H9 (cell line): ENCODE measurements around the gene GABPB2. TPM values are rescaled to one million over a fixed set of nuclear protein-coding genes. Genes with fewer than 3 reads are reported as not detected.
A peak's percentile ranks its signal among the peaks of the same experiment; 100 is the strongest.

Experiments
- DNase-seq: peaks from one replicate; pipeline ENCODE4 v3.0.0-alpha.2; 2017
- H2AFZ ChIP-seq: one replicate; pipeline ENCODE4 v1.6.1; 2013; ENCODE audit warnings: mild to moderate bottlenecking, low read length, control low read depth, moderate library complexity
- H2AK5ac ChIP-seq: 2 replicates; pipeline ENCODE4 v1.6.1; 2013; ENCODE audit warnings: low read length, control low read depth, mixed read lengths; ENCODE audit not compliant: insufficient read length
- H2BK120ac ChIP-seq: one replicate; pipeline ENCODE4 v1.6.1; 2013; ENCODE audit warnings: low read depth, mild to moderate bottlenecking, low read length, control low read depth, inconsistent platforms; ENCODE audit not compliant: poor library complexity, severe bottlenecking
- H2BK12ac ChIP-seq: 2 replicates; pipeline ENCODE4 v1.6.1; 2013; ENCODE audit warnings: low read length, control low read depth, mixed read lengths, low read depth; ENCODE audit not compliant: insufficient read length
- H2BK15ac ChIP-seq: 2 replicates; pipeline ENCODE4 v1.6.1; 2013; ENCODE audit warnings: low read depth, low read length, control low read depth
- H2BK20ac ChIP-seq: one replicate; pipeline ENCODE4 v1.6.1; 2013; ENCODE audit warnings: low read depth, mild to moderate bottlenecking, low read length, control low read depth, inconsistent platforms; ENCODE audit not compliant: poor library complexity, severe bottlenecking
- H2BK5ac ChIP-seq: 2 replicates; pipeline ENCODE4 v1.6.1; 2013; ENCODE audit warnings: low read length, control low read depth, mixed read lengths; ENCODE audit not compliant: insufficient read length
- H3K14ac ChIP-seq: 2 replicates; pipeline ENCODE4 v1.6.1; 2013; ENCODE audit warnings: low read length, control low read depth; ENCODE audit not compliant: insufficient read depth
- H3K18ac ChIP-seq: 2 replicates; pipeline ENCODE4 v1.6.1; 2013; ENCODE audit warnings: low read depth, mild to moderate bottlenecking, mixed read lengths, low read length, control low read depth; ENCODE audit not compliant: insufficient read length
- H3K23ac ChIP-seq: 2 replicates; pipeline ENCODE4 v1.6.1; 2013; ENCODE audit warnings: low read length, control low read depth, mixed read lengths, low read depth; ENCODE audit not compliant: insufficient read length
- H3K23me2 ChIP-seq: 2 replicates; pipeline ENCODE4 v1.6.1; 2013; ENCODE audit warnings: low read depth, mild to moderate bottlenecking, mixed read lengths, low read length, control low read depth; ENCODE audit not compliant: insufficient read length, poor library complexity, severe bottlenecking
- H3K27ac ChIP-seq: 2 replicates; pipeline ENCODE4 v1.5.1; 2013; ENCODE audit warnings: low read length, control low read depth, mixed read lengths, low read depth; ENCODE audit not compliant: insufficient read length
- H3K27me3 ChIP-seq: 2 replicates; pipeline ENCODE4 v1.6.1; 2013; ENCODE audit warnings: low read length, control low read depth, inconsistent platforms; ENCODE audit not compliant: insufficient read depth
- H3K4ac ChIP-seq: 2 replicates; pipeline ENCODE4 v1.6.1; 2013; ENCODE audit warnings: low read depth, mild to moderate bottlenecking, control low read depth, inconsistent platforms, low read length, moderate library complexity
- H3K4me1 ChIP-seq: 2 replicates; pipeline ENCODE4 v1.6.1; 2013; ENCODE audit warnings: low read length, control low read depth, inconsistent platforms; ENCODE audit not compliant: insufficient read depth
- H3K4me2 ChIP-seq: 2 replicates; pipeline ENCODE4 v1.6.1; 2013; ENCODE audit warnings: low read length, control low read depth, mixed read lengths; ENCODE audit not compliant: insufficient read length, insufficient read depth
- H3K56ac ChIP-seq: 2 replicates; pipeline ENCODE4 v1.6.1; 2013; ENCODE audit warnings: low read depth, mild to moderate bottlenecking, mixed read lengths, low read length, control low read depth; ENCODE audit not compliant: insufficient read length
- H3K79me1 ChIP-seq: 2 replicates; pipeline ENCODE4 v1.6.1; 2013; ENCODE audit warnings: low read depth, mild to moderate bottlenecking, moderate library complexity, low read length, control low read depth, inconsistent platforms; ENCODE audit not compliant: insufficient read depth, poor library complexity, severe bottlenecking
- H3K79me2 ChIP-seq: 2 replicates; pipeline ENCODE4 v1.6.1; 2013; ENCODE audit warnings: low read length, control low read depth, inconsistent platforms; ENCODE audit not compliant: insufficient read depth
- H3K9ac ChIP-seq: 2 replicates; pipeline ENCODE4 v1.6.1; 2013; ENCODE audit warnings: low read length, control low read depth, mixed read lengths; ENCODE audit not compliant: insufficient read length; ENCODE audit errors: extremely low read depth
- H3K9me3 ChIP-seq: one replicate; pipeline ENCODE4 v1.6.1; 2013; ENCODE audit warnings: low read depth, low read length, inconsistent platforms; ENCODE audit not compliant: control insufficient read depth
- H3T11ph ChIP-seq: one replicate; pipeline ENCODE4 v1.6.1; 2013; ENCODE audit warnings: mild to moderate bottlenecking, low read length, control low read depth, inconsistent platforms
- H4K20me1 ChIP-seq: one replicate; pipeline ENCODE4 v1.6.1; 2013; ENCODE audit not compliant: control insufficient read depth, insufficient read length, insufficient read depth
- H4K5ac ChIP-seq: 2 replicates; pipeline ENCODE4 v1.6.1; 2013; ENCODE audit warnings: low read depth, mild to moderate bottlenecking, mixed read lengths, low read length, control low read depth; ENCODE audit not compliant: insufficient read length
- H4K8ac ChIP-seq: replicated peaks from 2 replicates; pipeline ENCODE4 v1.6.1; 2013; ENCODE audit warnings: low read length, control low read depth, mixed read lengths, low read depth; ENCODE audit not compliant: insufficient read length
- H4K91ac ChIP-seq: 2 replicates; pipeline ENCODE4 v1.6.1; 2013; ENCODE audit warnings: low read depth, mild to moderate bottlenecking, moderate library complexity, mixed read lengths, low read length, control low read depth; ENCODE audit not compliant: insufficient read length
- H3K27ac Mint-ChIP-seq, 3 experiments: 2 replicates in 2 of 3; 3 replicates in 1 of 3; pipeline ENCODE4 v1.8.0; 2020 to 2021; ENCODE audit warnings: mixed read lengths in 3 of 3, mild to moderate bottlenecking in 1 of 3, moderate library complexity in 1 of 3
- H3K27me3 Mint-ChIP-seq: 2 replicates; pipeline ENCODE4 v1.8.0; 2021; ENCODE audit warnings: low read depth, mild to moderate bottlenecking, moderate library complexity, mixed read lengths
- H3K36me3 Mint-ChIP-seq, 3 experiments: 2 replicates in 2 of 3; 3 replicates in 1 of 3; pipeline ENCODE4 v1.8.0; 2020 to 2021; ENCODE audit warnings: low read depth in 3 of 3, mixed read lengths in 3 of 3; ENCODE audit not compliant: insufficient read depth in 1 of 3
- H3K4me1 Mint-ChIP-seq, 2 experiments: 2 replicates each; pipeline ENCODE4 v1.8.0; 2020; ENCODE audit warnings: mixed read lengths in 2 of 2
- H3K4me3 Mint-ChIP-seq, 2 experiments: 2 replicates in 1 of 2; 3 replicates in 1 of 2; pipeline ENCODE4 v1.8.0; 2020 to 2021; ENCODE audit warnings: mild to moderate bottlenecking in 2 of 2, mixed read lengths in 2 of 2, moderate library complexity in 1 of 2
- H3K9me3 Mint-ChIP-seq, 2 experiments: 2 replicates in 1 of 2; 3 replicates in 1 of 2; pipeline ENCODE4 v1.8.0; 2020; ENCODE audit warnings: mild to moderate bottlenecking in 2 of 2, mixed read lengths in 2 of 2, moderate library complexity in 1 of 2
- WGBS: extraction: QIAGEN DNeasy Blood & Tissue Kit; methylation state at CpG from one replicate; pipeline ENCODE4 v1.1.7; 2013; ENCODE audit warnings: missing lambda C conversion rate, low lambda C conversion rate, mixed read lengths; ENCODE audit not compliant: insufficient read length; ENCODE audit errors: extremely low coverage; 5-methylcytosine and 5-hydroxymethylcytosine counted together
- total RNA-seq: library from RNA; stranded (reverse); gene quantifications from 2 replicates; pipeline ENCODE4 v1.2.1, GENCODE V29; 2021
- TF ChIP-seq, protein P1 (sequence below): fragments of 200-600 bp; sonication (generic); conservative IDR thresholded peaks from 3 replicates; pipeline ENCODE4 v1.8.0; 2021; ENCODE audit warnings: antibody characterized with exemption, mild to moderate bottlenecking

The GABPB2 gene
- total RNA-seq, 1 experiment from 2014 or later, result 4.1 TPM

DNA sequence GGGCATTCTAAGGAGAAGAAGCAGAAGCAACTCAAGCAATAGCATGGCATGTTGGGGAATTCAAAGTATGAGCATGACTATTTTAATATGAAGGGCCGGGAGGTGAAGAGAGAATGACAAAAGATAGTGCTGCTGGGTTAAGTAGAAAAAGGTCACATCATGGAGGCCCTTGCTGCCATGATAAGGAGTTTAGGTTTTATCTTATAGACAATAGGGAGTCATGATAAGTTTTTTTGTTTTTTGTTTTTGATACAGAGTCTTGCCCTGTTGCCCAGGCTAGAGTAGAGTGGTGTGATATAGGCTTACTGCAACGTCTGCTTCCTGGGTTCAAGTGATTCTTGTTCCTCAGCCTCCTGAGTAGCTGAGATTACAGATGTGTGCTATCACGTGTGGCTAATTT is 31.0 kb upstream of the GABPB2 start:
- Histone ChIP-seq H3K18ac (no peak overlapping the region), H3K14ac (no peak overlapping the region), H2AFZ (no peak overlapping the region), H4K20me1 (no peaks in the 10 kb centered on the region), H2BK12ac (no peak overlapping the region), H3K27me3 (no peaks in the 10 kb centered on the region), H3K23ac (no peak overlapping the region), H3T11ph (no peak overlapping the region), H3K4me2 (no peak overlapping the region), H3K23me2 (no peaks in the 10 kb centered on the region), H3K27ac (no peak overlapping the region), H2BK20ac (no peak overlapping the region), H3K79me2 (no peaks in the 10 kb centered on the region), H2BK5ac (no peak overlapping the region), H3K9me3 (no peaks in the 10 kb centered on the region), H4K8ac (no peak overlapping the region), H3K56ac (no peak overlapping the region), H2BK15ac (no peak overlapping the region), H3K79me1 (no peaks in the 10 kb centered on the region), H4K91ac (no peak overlapping the region), H3K4me1 (no peaks in the 10 kb centered on the region; the same call in 1 of the 2 replicates), H4K5ac (no peak overlapping the region), H3K4ac (no peak overlapping the region), H2BK120ac (no peak overlapping the region), H3K9ac (peak overlapping the region; percentile 39), H2AK5ac (no peak overlapping the region)
- Mint-ChIP-seq H3K4me1 (peaks cover 17 to 21% of the 10 kb centered on the region in 2 experiments), H3K9me3 (no peaks in the 10 kb centered on the region), H3K27me3 (no peaks in the 10 kb centered on the region; the same call in 1 of the 2 replicates), H3K36me3 (peaks cover 0 to 12% (median under 1%) of the 10 kb centered on the region in 3 experiments; a peak in 6 of 7 replicates), H3K4me3 (no peak overlapping the region), H3K27ac (0 out of 7 replicates have a peak overlapping the region, but pooled peaks of 1 of the 3 experiments have one; percentile 16)
- no peak for DNase-seq
- TF ChIP-seq, protein P1, sequence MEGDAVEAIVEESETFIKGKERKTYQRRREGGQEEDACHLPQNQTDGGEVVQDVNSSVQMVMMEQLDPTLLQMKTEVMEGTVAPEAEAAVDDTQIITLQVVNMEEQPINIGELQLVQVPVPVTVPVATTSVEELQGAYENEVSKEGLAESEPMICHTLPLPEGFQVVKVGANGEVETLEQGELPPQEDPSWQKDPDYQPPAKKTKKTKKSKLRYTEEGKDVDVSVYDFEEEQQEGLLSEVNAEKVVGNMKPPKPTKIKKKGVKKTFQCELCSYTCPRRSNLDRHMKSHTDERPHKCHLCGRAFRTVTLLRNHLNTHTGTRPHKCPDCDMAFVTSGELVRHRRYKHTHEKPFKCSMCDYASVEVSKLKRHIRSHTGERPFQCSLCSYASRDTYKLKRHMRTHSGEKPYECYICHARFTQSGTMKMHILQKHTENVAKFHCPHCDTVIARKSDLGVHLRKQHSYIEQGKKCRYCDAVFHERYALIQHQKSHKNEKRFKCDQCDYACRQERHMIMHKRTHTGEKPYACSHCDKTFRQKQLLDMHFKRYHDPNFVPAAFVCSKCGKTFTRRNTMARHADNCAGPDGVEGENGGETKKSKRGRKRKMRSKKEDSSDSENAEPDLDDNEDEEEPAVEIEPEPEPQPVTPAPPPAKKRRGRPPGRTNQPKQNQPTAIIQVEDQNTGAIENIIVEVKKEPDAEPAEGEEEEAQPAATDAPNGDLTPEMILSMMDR, result no peak
- WGBS, result no CpG with 5 or more reads among the region's 3 CpGs
